ENCODE results near the gene LHFPL3.
A peak's percentile ranks its signal among the peaks of the same experiment; 100 is the strongest.
"Not testable (repeated sequence)": the region's sequence is repeated elsewhere in the genome, so short reads cannot be mapped to it uniquely, and the experiment has no call there.

Gene LHFPL3

GRCh38 chr7:104694710-104695109 lies 366.3 kb downstream of the LHFPL3 start:
- no peak for DNase-seq (ENCODE audit: low read depth, low spot score)

DNA sequence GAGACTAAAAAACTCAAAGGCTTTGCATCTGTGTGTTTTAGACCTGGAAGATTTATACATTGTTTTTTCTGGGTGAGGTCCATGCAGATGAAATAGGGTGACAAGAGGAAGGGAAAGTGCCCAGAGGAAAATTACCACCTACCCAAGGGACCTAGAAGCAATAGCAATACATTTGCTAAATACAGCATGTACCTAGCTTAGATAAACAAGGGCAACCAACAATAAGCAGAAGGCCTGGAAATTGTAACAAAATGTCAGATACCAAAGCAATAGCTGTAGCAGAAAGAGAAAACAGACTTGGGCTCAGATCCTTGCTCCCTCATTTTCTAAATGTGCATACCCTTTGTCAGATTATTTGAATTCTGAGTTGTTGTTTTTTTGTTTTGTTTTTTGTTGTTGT lies 367.2 kb downstream of the LHFPL3 start:
- no peak for DNase-seq (ENCODE audit: low read depth, low spot score)

DNA sequence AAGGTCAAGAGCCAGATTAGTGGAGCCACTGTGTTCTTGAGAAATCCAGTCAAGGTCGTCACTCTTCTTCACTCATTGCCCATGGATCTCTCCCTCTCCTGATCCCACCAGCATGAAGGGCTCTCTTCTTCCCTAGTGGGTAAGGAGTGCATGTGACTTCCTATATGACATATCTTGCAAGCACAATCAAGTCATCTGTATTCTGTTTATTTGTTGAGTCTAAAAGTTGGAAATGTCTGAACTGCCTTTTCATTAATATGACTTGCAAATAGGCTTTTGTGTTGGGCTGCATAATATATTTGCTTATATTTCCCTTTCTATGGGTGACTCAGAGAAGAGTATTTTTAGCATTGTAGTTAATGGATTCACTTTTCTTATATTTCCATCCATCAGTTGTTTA lies 371.9 kb downstream of the LHFPL3 start:
- no peak for DNase-seq (ENCODE audit: low read depth, low spot score)

- DNase-seq (ENCODE audit: low read depth, low spot score) = not testable (repeated sequence)
Measured at GRCh38 chr7:104721027-104721426, 392.6 kb downstream of the LHFPL3 start.

DNA sequence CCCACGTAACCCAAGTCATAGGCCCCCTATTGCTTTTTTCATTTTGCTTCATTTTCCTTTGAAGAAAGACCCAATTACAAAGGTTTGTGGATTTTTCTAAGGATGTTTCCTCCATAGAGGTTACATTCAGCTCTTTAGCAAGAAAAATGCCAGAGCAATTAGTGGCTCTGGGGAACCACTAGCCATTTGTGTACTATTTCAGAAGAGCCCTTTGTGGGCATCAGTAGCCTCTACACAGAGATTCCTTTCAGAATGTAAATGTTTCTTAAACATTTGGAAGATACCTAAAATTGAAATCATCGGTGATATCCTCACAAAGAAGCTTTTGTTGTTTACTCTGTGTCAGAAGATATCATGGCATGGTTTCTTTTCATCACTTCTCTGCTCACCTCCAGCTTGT lies 394.6 kb downstream of the LHFPL3 start:
- no peak for DNase-seq (ENCODE audit: low read depth, low spot score)

- DNase-seq (ENCODE audit: low read depth, low spot score) = no peak
Measured at GRCh38 chr7:104758504-104758903, 430.1 kb downstream of the LHFPL3 start.

GRCh38 chr7:104761892-104762291 lies 433.5 kb downstream of the LHFPL3 start:
- DNase-seq (ENCODE audit: low read depth, low spot score) = no peak

GRCh38 chr7:104767113-104767512 lies 438.7 kb downstream of the LHFPL3 start:
- no peak for DNase-seq (ENCODE audit: low read depth, low spot score)

DNA sequence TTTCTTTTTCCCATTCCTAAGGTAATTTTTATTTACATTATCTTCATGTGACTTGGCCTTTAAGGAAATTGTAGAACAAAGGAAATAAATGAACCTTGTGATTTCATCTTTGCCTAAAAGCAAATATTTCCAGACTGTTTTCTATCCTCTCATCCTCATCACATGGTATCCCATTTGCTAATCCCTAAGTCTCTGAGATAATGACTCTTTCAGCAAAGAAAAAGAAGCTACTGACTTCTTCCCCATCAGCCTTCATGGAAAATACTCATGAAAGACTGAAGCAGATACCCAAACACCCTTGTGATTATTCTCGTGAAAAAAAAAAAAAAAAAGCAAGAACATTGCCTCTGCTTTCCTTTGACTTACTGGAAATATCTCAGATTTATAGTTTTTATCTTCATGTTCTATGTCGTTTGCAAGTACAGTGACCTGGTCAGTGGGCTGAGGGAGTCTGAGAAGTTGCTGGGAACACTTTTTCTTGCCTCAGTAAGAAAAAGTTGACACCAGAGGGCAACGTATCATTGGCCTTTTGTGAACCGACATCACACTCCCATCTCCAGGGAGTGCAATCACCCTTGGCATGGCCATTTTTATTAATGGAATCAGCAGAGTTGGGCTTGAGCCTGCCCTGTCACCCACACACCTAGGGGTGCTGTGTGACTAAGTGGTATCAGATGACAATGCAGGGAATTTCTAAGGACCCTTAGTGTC lies 439.6 kb downstream of the LHFPL3 start:
- DNase-seq (ENCODE audit: low read depth, low spot score) = no peak

GRCh38 chr7:104772405-104773345 lies 444.3 kb downstream of the LHFPL3 start:
- peak; percentile 78 for DNase-seq (ENCODE audit: low read depth, low spot score)

GRCh38 chr7:104773796-104774195 lies 445.4 kb downstream of the LHFPL3 start:
- DNase-seq (ENCODE audit: low read depth, low spot score) = no peak

- DNase-seq (ENCODE audit: low read depth, low spot score) = no peak
Measured at GRCh38 chr7:104775531-104775930, 447.1 kb downstream of the LHFPL3 start.

- no peak for DNase-seq (ENCODE audit: low read depth, low spot score)
Measured at GRCh38 chr7:104777301-104777800, 448.9 kb downstream of the LHFPL3 start.

- no peak for DNase-seq (ENCODE audit: low read depth, low spot score)
Measured at GRCh38 chr7:104779888-104780287, 451.5 kb downstream of the LHFPL3 start.

GRCh38 chr7:104784686-104785085 lies 456.3 kb downstream of the LHFPL3 start:
- no peak for DNase-seq (ENCODE audit: low read depth, low spot score)

DNA sequence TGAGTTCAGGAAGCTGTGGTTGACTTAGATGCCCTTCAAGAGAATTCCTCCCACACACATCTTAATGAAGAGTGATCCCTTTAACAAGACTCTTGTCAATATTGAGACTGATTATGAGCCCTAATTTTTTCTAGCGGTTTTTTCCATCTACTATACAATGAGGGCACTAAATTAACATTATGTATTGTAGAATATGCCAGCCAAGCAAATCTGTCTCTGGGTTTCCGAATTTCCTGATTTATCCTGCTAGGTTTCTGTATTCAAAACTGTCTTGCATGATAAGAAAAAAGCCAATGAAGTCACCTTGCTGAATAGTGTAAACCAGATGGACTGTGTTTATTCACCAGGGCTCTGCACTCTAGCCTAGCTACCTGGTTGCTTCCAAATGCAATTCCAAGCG lies 461.4 kb downstream of the LHFPL3 start:
- DNase-seq (ENCODE audit: low read depth, low spot score) = no peak

GRCh38 chr7:104790440-104790839 lies 462.0 kb downstream of the LHFPL3 start:
- no peak for DNase-seq (ENCODE audit: low read depth, low spot score)

- no peak for DNase-seq (ENCODE audit: low read depth, low spot score)
Measured at GRCh38 chr7:104791080-104791479, 462.7 kb downstream of the LHFPL3 start.

DNA sequence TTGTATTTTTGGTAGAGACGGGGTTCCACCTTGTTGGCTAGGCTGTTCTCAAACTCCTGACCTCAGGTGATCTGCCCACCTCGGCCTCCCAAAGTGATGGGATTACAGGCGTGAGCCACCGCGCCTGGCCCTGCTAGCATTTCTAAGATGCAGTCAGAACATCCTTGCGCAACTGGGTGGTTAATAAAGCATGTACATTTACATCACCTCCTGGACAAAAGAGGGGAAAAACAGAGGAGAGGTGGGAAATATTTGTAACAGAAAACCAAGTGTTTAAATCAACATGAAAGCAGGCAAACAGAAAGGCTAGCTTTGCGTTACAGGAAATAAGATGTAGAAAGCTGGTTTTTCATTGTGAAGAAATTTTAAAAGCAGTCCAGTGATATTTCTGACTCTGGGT lies 464.7 kb downstream of the LHFPL3 start:
- no peak for DNase-seq (ENCODE audit: low read depth, low spot score)

DNA sequence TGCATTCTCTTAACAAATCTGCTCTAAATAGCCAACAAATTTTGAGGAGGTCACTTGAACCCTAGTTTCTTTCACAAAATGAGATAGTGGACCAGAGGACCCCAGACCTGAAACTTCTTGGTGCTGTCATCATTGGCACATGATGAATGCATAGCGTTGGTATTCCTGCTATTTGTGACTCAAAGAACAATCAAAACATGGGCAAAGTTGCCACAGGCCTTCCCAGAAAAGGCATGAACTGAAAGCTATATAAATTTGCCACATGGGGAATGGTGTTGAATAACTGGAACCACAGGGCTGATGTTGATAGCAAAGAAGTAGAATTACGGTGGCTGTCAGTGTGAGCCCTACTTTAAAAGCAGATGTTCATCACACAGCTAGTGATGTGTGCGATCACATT lies 465.8 kb downstream of the LHFPL3 start:
- DNase-seq (ENCODE audit: low read depth, low spot score) = no peak

DNA sequence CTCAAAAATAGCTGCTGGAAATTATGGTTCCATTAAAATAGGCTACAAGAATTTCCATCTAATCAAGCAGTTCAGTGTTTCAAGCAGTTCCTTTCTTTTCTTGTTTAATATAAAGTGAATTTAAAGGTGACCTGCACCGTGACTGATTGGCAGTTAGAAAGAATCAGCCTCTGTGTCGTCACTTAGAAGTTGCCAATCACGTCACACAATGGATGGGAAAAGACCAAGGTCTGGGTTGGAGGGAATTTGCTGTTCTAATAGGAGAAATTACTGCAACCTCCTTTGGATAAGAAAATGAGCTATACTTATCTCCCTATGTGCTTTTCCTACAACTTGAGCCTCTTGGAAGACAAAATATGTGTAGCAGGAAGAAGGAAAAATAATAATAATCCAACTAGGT lies 466.2 kb downstream of the LHFPL3 start:
- no peak for DNase-seq (ENCODE audit: low read depth, low spot score)

DNA sequence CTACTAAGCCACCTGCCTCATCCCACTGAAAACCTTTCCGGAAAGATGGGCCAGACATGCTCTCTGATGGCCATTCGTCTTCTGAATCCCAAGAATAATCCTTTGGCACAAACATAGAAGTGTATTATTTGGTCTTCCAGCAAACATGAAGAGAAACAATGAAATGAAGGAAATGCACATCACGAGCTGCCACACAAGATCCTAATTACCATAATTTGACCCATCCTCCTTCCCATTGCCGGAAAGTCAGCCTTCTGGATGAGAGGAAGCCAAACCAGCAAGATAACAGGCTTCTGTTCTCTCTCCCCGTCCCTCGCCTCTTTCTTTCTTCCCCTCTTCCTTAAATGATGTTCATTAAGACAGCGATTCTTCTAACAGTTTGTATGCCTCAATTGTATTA lies 466.7 kb downstream of the LHFPL3 start:
- DNase-seq (ENCODE audit: low read depth, low spot score) = no peak
